AG20443 (cell line): ENCODE measurements around the gene DAGLA.
A peak's percentile ranks its signal among the peaks of the same experiment; 100 is the strongest.

ENCODE experiments used
- DNase-seq: peaks from one replicate; pipeline ENCODE4 v3.0.0; 2012; ENCODE audit warnings: low spot score, mixed read lengths

The DAGLA gene

GRCh38 chr11:61780581-61781162, 100.5 kb downstream of the DAGLA start:
- no peak for DNase-seq

- no peak for DNase-seq
These were observed 101.4 kb downstream of the DAGLA start for GRCh38 chr11:61781585-61781984.

GRCh38 chr11:61782299-61782698, 102.1 kb downstream of the DAGLA start:
- DNase-seq, result no peak

- no peak for DNase-seq
These were observed 102.7 kb downstream of the DAGLA start for GRCh38 chr11:61782841-61783240.

GRCh38 chr11:61783717-61784505, 103.7 kb downstream of the DAGLA start:
- DNase-seq, result no peak

- DNase-seq, result no peak
These were observed 104.3 kb downstream of the DAGLA start for GRCh38 chr11:61784506-61784805.

- DNase-seq, result no peak
These were observed 105.7 kb downstream of the DAGLA start for GRCh38 chr11:61785837-61786402.

GRCh38 chr11:61787928-61788491, 107.8 kb downstream of the DAGLA start:
- DNase-seq, result no peak

GRCh38 chr11:61791737-61792309, 111.6 kb downstream of the DAGLA start:
- peak; percentile 90 for DNase-seq

GRCh38 chr11:61792310-61793082, 112.3 kb downstream of the DAGLA start, which contains the start of the genes FEN1 and TMEM258:
TSS of gene FEN1 (plus strand) at chr11:61792911. CDS start at chr11:61795362, 2,451 bp downstream.
TSS of gene TMEM258 (minus strand) at chr11:61792599. CDS start at chr11:61792558, 41 bp downstream.
- peak; percentile 94 for DNase-seq

- DNase-seq, result no peak
These were observed 113.1 kb downstream of the DAGLA start for GRCh38 chr11:61793083-61793828.

- no peak for DNase-seq
These were observed 113.6 kb downstream of the DAGLA start for GRCh38 chr11:61793829-61794204.

- DNase-seq, result no peak
These were observed 114.4 kb downstream of the DAGLA start for GRCh38 chr11:61794579-61794978.

GRCh38 chr11:61795459-61795858, 115.3 kb downstream of the DAGLA start:
- no peak for DNase-seq

GRCh38 chr11:61795876-61796526, 115.8 kb downstream of the DAGLA start:
- no peak for DNase-seq
